NCI-H1092 (cell line): ENCODE measurements around the gene CELA3A.
"Not testable (repeated sequence)": the region's sequence is repeated elsewhere in the genome, so short reads cannot be mapped to it uniquely, and the experiment has no call there.

ENCODE experiments used
- DNase-seq: peaks from one replicate; lab custom pipeline; 2025; lab: John Stamatoyannopoulos, UW

Gene CELA3A

GRCh38 chr1:22001409-22001808 is at the start of gene CELA3A:
CELA3A (plus strand) TSS chr1:22001657; CDS start chr1:22001675, 18 bp downstream.
- DNase-seq: no peak

- DNase-seq: no peak
These were observed 48.5 kb upstream of the CELA3A start for GRCh38 chr1:21952786-21953520.

- DNase-seq: no peak
These were observed 46.4 kb upstream of the CELA3A start for GRCh38 chr1:21955058-21955457.

- DNase-seq: no peak
These were observed 45.8 kb upstream of the CELA3A start for GRCh38 chr1:21955501-21956281.

GRCh38 chr1:21956720-21957552 is 44.5 kb upstream of the CELA3A start:
- DNase-seq: peak; percentile 27

GRCh38 chr1:21961337-21961736 is 40.1 kb upstream of the CELA3A start:
- DNase-seq: no peak

GRCh38 chr1:21961799-21962198 is 39.7 kb upstream of the CELA3A start:
- DNase-seq: no peak

- peak; percentile 74 for DNase-seq
These were observed 37.8 kb upstream of the CELA3A start for GRCh38 chr1:21963477-21964217.

- no peak for DNase-seq
These were observed 35.0 kb upstream of the CELA3A start for GRCh38 chr1:21966247-21967000.

- not testable (repeated sequence) for DNase-seq
These were observed 34.2 kb upstream of the CELA3A start for GRCh38 chr1:21967216-21967615.

- not testable (repeated sequence) for DNase-seq
These were observed 32.4 kb upstream of the CELA3A start for GRCh38 chr1:21969066-21969465.

GRCh38 chr1:21970523-21970922 is 30.9 kb upstream of the CELA3A start:
- DNase-seq: not testable (repeated sequence)

GRCh38 chr1:21972973-21973441 is 28.4 kb upstream of the CELA3A start:
- DNase-seq: not testable (repeated sequence)

GRCh38 chr1:21973948-21974347 is 27.5 kb upstream of the CELA3A start:
- not testable (repeated sequence) for DNase-seq

- not testable (repeated sequence) for DNase-seq
These were observed 26.8 kb upstream of the CELA3A start for GRCh38 chr1:21974699-21975098.

GRCh38 chr1:21975296-21975695 is 26.2 kb upstream of the CELA3A start:
- DNase-seq: not testable (repeated sequence)

GRCh38 chr1:21976703-21977239 is 24.7 kb upstream of the CELA3A start, which contains the start of gene CELA3B:
CELA3B (plus strand) TSS chr1:21977022; CDS start chr1:21977040, 18 bp downstream.
- not testable (repeated sequence) for DNase-seq

GRCh38 chr1:21978209-21978608 is 23.2 kb upstream of the CELA3A start:
- not testable (repeated sequence) for DNase-seq

- not testable (repeated sequence) for DNase-seq
These were observed 20.8 kb upstream of the CELA3A start for GRCh38 chr1:21980515-21981220.

GRCh38 chr1:21981253-21981652 is 20.2 kb upstream of the CELA3A start:
- DNase-seq: not testable (repeated sequence)
